Myocyte (in vitro differentiated cells): ENCODE data around the gene NOP10. TPM values are rescaled to one million over a fixed set of nuclear protein-coding genes. Genes with fewer than 3 reads are reported as not detected.
A peak's percentile ranks its signal among the peaks of the same experiment; 100 is the strongest.
"Not testable (repeated sequence)": the region's sequence is repeated elsewhere in the genome, so short reads cannot be mapped to it uniquely, and the experiment has no call there.

Experiments used
- DNase-seq: peaks from one replicate; pipeline ENCODE4 v3.0.0-alpha.2; 2012; ENCODE audit warnings: low read depth
- polyA plus RNA-seq: library from polyadenylated mRNA; unstranded; fragments of >200 nt; gene quantifications from one replicate; pipeline ENCODE4 v1.2.1, GENCODE V29; 2012; ENCODE audit warnings: missing spikeins
- total RNA-seq: library from RNA; depleted of rRNA; stranded (reverse); fragments of >200 nt; gene quantifications from 2 replicates; pipeline ENCODE4 v1.2.3, GENCODE V29; 2014

NOP10 gene
- total RNA-seq, result 142 and 208 TPM in 2 replicates
- polyA plus RNA-seq, result 359 TPM

- peak; percentile 92 for DNase-seq
Measured at GRCh38 chr15:34342737-34343575, at the start of gene NOP10, which contains the start of gene NUTM1. Gene NOP10, minus strand, starts transcription at chr15:34343136. Its CDS starts 63 bp downstream, at chr15:34343073. Gene NUTM1, plus strand, starts transcription at chr15:34343315. Its CDS starts 382 bp downstream, at chr15:34343697.

- DNase-seq, result not testable (repeated sequence)
Measured at GRCh38 chr15:34389594-34390086, 46.7 kb upstream of the NOP10 start.

GRCh38 chr15:34381829-34382521, 39.0 kb upstream of the NOP10 start:
- DNase-seq, result not testable (repeated sequence)

GRCh38 chr15:34380491-34380890, 37.6 kb upstream of the NOP10 start:
- not testable (repeated sequence) for DNase-seq

GRCh38 chr15:34376856-34377255, 33.9 kb upstream of the NOP10 start:
- no peak for DNase-seq

- DNase-seq, result not testable (repeated sequence)
Measured at GRCh38 chr15:34375541-34375940, 32.6 kb upstream of the NOP10 start.

GRCh38 chr15:34374816-34375215, 31.9 kb upstream of the NOP10 start:
- DNase-seq, result no peak

GRCh38 chr15:34373951-34374350, 31.0 kb upstream of the NOP10 start:
- DNase-seq, result no peak

GRCh38 chr15:34370643-34371042, 27.7 kb upstream of the NOP10 start:
- no peak for DNase-seq

- no peak for DNase-seq
Measured at GRCh38 chr15:34370129-34370528, 27.2 kb upstream of the NOP10 start.

GRCh38 chr15:34367101-34368081, 24.5 kb upstream of the NOP10 start, which contains the start of gene LPCAT4:
Gene LPCAT4, minus strand, starts transcription at chr15:34367196. Its CDS starts 96 bp downstream, at chr15:34367100.
- peak; percentile 91 for DNase-seq

- peak; percentile 57 for DNase-seq
Measured at GRCh38 chr15:34366271-34367065, 23.5 kb upstream of the NOP10 start.

GRCh38 chr15:34365836-34366235, 22.9 kb upstream of the NOP10 start:
- DNase-seq, result peak; percentile 10

GRCh38 chr15:34365091-34365825, 22.3 kb upstream of the NOP10 start:
- no peak for DNase-seq

- DNase-seq, result no peak
Measured at GRCh38 chr15:34364041-34364440, 21.1 kb upstream of the NOP10 start.

- DNase-seq, result peak; percentile 74
Measured at GRCh38 chr15:34362047-34362773, 19.3 kb upstream of the NOP10 start.

- no peak for DNase-seq
Measured at GRCh38 chr15:34361278-34361677, 18.3 kb upstream of the NOP10 start.

GRCh38 chr15:34360298-34360697, 17.4 kb upstream of the NOP10 start:
- DNase-seq, result peak; percentile 63
